Stimulated activated CD4-positive, alpha-beta T cell treated with anti-CD3 and anti-CD28 coated beads, TNF-alpha, amount 100 ng/mL, for 1 hour (primary cell): ENCODE results near the gene GPD1.
A peak's percentile ranks its signal among the peaks of the same experiment; 100 is the strongest.
"Not testable (repeated sequence)": the region's sequence is repeated elsewhere in the genome, so short reads cannot be mapped to it uniquely, and the experiment has no call there.

Experiments
- DNase-seq, 3 donors: peaks; one replicate each; pipeline ENCODE4 v3.0.0-alpha.2; 2020; ENCODE audit warnings: low read depth in 3 of 3, low spot score in 1 of 3

The GPD1 gene

GRCh38 chr12:50073206-50073605 lies 30.6 kb upstream of the GPD1 start:
- no peak for DNase-seq

DNA sequence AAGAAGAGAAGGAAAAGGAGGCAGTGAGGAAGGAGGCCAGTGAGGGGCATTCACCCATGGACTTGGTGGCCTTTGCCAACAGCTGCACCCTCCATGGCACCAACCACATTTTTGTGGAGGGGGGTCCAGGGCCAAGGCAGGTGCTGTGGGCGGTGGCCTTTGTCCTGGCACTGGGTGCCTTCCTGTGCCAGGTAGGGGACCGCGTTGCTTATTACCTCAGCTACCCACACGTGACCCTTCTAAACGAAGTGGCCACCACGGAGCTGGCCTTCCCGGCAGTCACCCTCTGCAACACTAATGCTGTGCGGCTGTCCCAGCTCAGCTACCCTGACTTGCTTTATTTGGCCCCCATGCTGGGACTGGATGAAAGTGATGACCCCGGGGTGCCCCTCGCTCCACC lies 30.1 kb upstream of the GPD1 start:
- no peak for DNase-seq

GRCh38 chr12:50074936-50075807 lies 28.6 kb upstream of the GPD1 start:
- peak; percentile 41 to 77 (median 65) for DNase-seq

DNA sequence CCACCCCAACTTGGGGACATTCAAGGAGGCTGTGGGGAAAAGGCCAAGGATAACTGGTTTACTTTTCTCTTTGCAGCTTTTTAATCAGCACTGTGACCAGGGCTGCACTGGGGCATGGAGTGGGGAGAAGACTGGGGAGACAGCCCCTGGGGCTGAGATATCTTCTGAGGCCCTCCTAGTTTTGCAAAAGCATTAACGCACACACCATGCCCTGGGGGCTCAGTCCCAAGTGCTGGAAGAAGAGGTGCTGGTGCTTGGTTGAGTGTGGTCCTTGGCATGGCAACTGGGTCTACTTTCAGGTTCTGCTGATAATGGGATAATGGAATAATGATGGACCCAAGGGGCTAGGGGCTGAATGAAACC lies 28.0 kb upstream of the GPD1 start:
- DNase-seq = no peak

GRCh38 chr12:50077099-50077498 lies 26.7 kb upstream of the GPD1 start:
- DNase-seq = no peak

DNA sequence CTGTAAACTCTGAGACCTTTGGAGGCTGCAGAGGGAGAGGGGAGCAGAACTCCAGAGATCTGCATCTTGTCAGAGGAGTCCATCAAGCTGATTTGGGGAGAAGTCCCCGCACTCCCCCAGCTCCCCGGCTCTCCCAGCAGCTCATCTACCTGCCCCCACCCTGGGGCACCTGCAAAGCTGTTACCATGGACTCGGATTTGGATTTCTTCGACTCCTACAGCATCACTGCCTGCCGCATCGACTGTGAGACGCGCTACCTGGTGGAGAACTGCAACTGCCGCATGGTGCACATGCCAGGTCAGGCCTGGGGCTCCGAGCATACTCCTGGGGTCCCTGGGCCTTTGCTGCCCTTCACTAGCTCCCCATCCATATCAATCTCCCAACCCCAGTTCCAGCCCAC lies 25.5 kb upstream of the GPD1 start:
- no peak for DNase-seq

GRCh38 chr12:50079771-50080170 lies 24.0 kb upstream of the GPD1 start:
- DNase-seq = no peak

DNA sequence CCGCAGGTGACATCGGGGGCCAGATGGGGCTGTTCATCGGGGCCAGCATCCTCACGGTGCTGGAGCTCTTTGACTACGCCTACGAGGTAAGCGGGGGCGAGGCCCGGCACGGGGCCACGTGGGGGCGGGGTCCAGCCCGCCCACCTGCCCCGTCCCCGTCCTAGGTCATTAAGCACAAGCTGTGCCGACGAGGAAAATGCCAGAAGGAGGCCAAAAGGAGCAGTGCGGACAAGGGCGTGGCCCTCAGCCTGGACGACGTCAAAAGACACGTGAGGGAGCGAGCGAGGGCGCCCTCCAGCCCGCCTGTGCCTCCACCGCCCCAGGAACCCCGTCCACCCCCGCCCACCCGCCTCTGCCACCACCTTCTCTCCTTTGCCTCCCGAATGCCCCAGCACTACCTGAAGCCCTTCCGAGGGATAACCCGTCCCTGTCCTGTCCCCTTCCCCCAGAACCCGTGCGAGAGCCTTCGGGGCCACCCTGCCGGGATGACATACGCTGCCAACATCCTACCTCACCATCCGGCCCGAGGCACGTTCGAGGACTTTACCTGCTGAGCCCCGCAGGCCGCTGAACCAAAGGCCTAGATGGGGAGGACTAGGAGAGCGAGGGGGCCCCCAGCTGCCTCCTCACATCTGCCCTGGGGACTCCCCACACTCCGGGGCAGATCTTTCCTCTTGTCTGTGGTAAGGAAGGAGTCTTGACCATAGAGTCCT lies 22.6 kb upstream of the GPD1 start:
- no peak for DNase-seq

DNA sequence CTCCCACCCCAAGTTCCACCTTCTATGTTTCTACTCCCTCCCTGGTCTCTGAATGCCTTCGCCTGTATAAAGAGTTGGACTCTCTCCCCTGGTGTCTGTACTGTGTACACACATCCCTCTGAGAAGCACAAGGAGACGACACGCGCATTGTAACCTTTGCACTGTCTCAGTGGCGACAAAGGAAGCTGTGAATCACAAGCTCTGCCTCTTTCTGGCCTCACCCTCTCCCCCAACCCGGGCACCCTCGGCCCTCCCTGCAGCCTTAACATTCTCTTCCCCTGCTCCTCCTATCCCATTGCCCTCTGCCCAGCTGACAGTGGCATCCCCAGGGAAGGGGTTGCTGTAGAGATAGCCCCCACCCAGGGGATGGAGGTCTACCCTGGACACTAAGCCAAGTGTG lies 21.2 kb upstream of the GPD1 start:
- DNase-seq = no peak

GRCh38 chr12:50083301-50083700 lies 20.5 kb upstream of the GPD1 start:
- DNase-seq = no peak

GRCh38 chr12:50084409-50084774 lies 19.4 kb upstream of the GPD1 start:
- DNase-seq = not testable (repeated sequence)

DNA sequence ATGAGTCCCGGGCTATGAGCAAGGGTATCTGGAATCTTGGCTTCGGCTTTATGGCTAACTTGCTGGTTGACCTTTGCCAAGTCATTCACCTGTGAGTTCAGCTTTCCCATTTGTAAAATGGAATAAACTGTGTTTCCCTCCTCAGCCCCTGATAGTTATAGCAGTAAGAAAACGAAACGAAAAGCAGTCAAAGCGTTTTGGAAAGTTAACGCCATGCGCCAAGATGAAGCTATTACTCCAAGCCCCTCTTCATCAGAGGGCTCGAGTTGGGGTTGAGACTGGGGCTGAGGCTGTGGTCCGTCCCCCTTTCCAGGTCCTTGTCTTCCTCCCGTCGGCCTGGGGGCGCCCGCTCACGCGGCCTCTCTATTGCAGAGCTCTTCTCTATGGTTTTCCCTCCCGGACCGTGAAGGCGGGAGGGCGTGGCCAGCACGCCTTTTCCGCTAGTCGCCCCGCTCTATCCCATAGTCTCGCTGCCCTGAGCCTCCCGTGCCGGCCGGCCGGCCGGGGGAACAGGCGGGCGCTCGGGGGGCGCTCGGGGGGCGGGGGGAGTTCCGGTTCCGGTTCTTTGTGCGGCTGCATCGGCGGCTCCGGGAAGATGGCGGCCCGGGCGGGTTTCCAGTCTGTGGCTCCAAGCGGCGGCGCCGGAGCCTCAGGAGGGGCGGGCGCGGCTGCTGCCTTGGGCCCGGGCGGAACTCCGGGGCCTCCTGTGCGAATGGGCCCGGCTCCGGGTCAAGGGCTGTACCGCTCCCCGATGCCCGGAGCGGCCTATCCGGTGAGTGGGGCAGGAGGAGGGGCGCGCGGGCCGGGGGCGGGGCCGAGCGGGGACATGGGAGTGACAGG lies 18.8 kb upstream of the GPD1 start, which contains the start of gene SMARCD1:
Gene SMARCD1 (plus strand): TSS at position 568 of the 840 bp plus-strand sequence. CDS start 28 bp downstream, at position 596.
- peak; percentile 67 to 76 (median 71) for DNase-seq

DNA sequence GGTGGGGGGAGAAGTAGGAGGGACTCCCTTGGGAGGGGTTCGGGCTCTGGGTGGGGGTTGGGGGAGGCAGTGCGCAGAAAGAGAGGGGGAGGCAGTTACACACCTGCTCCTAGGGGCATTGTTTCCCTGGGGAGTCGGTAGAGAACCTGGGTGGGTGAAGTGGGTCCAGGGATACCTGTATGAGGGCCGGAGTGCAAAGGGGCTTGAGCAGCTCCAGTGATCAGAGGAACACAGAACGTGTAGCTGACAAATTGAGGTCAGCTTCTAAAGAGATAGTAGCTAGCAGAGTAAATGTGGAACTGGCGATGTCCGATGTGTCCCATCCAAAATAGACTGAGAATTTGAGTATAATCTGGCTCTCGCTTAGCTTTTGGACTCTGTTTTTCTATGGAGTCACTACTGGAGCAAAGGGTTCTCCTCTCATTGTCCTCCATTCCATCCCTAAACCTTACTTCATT lies 18.2 kb upstream of the GPD1 start:
- no peak for DNase-seq

GRCh38 chr12:50086148-50086547 lies 17.7 kb upstream of the GPD1 start:
- DNase-seq = no peak

- DNase-seq = no peak
Measured at GRCh38 chr12:50087151-50087550, 16.7 kb upstream of the GPD1 start.

DNA sequence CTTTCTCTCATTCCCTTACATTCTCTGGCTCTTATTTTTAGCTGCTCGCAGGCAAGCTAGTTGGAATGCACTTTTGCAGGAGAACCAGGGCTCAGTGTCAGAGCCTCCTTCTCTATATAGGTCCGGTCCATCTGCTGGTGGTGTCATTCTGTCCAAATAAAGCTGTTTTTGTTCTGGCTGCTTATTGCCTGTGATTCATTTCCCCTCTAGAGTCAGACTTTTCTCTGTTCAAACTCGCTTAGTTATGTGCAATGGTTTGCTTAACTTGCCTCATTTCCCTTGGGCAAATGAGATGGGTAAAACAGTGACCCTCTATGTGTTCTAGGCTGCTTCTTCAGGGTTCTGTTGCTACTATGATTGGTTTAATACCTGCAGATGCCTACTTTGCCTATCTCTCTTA lies 15.8 kb upstream of the GPD1 start:
- DNase-seq = no peak

- DNase-seq = no peak
Measured at GRCh38 chr12:50088577-50089335, 15.1 kb upstream of the GPD1 start.

DNA sequence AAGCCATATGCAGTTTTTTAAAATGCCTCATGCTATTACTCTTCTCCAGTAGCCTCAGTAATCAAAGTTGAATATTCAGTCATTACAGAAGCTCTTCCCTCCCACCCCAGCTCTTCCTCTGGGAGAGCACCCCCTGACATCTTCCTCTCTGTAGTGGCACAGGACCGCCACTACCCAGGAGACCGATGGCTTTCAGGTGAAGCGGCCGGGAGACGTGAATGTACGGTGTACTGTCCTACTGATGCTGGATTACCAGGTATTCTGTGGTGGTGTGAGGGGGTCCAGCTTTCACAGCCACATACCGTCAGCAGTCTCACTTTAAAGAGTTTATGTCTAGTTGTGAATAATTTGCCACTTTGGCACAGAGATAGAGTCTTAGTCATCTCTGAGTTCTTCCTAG lies 14.1 kb upstream of the GPD1 start:
- DNase-seq = no peak

DNA sequence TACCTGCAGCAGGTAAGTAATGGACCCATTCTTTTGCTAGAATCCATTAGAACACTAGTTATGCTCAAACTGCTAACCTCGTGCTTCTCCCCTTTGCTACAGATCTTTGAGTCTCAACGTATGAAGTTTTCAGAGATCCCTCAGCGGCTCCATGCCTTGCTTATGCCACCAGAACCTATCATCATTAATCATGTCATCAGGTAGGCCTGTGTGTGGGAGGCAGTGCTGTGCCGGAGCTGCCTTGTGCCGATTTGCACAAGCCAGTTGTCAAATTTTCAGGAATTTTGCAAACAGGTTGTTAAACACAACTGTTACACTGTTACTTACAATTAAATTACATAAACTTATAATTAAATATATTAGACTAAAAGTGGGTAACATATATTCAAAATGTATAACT lies 13.4 kb upstream of the GPD1 start:
- no peak for DNase-seq

- DNase-seq = no peak
Measured at GRCh38 chr12:50097952-50098351, 5.9 kb upstream of the GPD1 start.
